BLaER1 treated with 17β-estradiol and CSF1 and Interleukin-3, amounts not matched to agents 10 nM and 100 nM (cell line): Measurements from ENCODE around the gene ANO2.

Source experiments
- H3K27ac ChIP-seq, 11 experiments: shearing (Covaris generic); formaldehyde crosslinking; 2 replicates each; pipeline ENCODE4 v1.8.1; 2022
- H3K27me3 ChIP-seq, 11 experiments: shearing (Covaris generic); formaldehyde crosslinking; 2 replicates each; pipeline ENCODE4 v1.8.1; 2022
- H3K36me3 ChIP-seq, 11 experiments: shearing (Covaris generic); formaldehyde crosslinking; 2 replicates each; pipeline ENCODE4 v1.8.1; 2022
- H3K4me1 ChIP-seq, 10 experiments: shearing (Covaris generic); formaldehyde crosslinking; 2 replicates each; pipeline ENCODE4 v1.8.1; 2022
- H3K4me2 ChIP-seq, 11 experiments: shearing (Covaris generic); formaldehyde crosslinking; 2 replicates each; pipeline ENCODE4 v1.8.1; 2022
- H3K4me3 ChIP-seq, 10 experiments: shearing (Covaris generic); formaldehyde crosslinking; 2 replicates each; pipeline ENCODE4 v1.8.1; 2022
- H3K9ac ChIP-seq, 11 experiments: shearing (Covaris generic); formaldehyde crosslinking; 2 replicates each; pipeline ENCODE4 v1.8.1; 2022
- H3K9me3 ChIP-seq, 11 experiments: shearing (Covaris generic); formaldehyde crosslinking; replicated peaks in 1 of 11; 2 replicates each; pipeline ENCODE4 v1.8.1; 2022
- H4K20me1 ChIP-seq, 11 experiments: shearing (Covaris generic); formaldehyde crosslinking; 2 replicates each; pipeline ENCODE4 v1.8.1; 2022
- Cebpa-rat ChIP-seq, 11 experiments: shearing (Covaris generic); IDR thresholded peaks; 2 replicates each; pipeline ENCODE4 v1.8.1; 2022

Gene ANO2

DNA sequence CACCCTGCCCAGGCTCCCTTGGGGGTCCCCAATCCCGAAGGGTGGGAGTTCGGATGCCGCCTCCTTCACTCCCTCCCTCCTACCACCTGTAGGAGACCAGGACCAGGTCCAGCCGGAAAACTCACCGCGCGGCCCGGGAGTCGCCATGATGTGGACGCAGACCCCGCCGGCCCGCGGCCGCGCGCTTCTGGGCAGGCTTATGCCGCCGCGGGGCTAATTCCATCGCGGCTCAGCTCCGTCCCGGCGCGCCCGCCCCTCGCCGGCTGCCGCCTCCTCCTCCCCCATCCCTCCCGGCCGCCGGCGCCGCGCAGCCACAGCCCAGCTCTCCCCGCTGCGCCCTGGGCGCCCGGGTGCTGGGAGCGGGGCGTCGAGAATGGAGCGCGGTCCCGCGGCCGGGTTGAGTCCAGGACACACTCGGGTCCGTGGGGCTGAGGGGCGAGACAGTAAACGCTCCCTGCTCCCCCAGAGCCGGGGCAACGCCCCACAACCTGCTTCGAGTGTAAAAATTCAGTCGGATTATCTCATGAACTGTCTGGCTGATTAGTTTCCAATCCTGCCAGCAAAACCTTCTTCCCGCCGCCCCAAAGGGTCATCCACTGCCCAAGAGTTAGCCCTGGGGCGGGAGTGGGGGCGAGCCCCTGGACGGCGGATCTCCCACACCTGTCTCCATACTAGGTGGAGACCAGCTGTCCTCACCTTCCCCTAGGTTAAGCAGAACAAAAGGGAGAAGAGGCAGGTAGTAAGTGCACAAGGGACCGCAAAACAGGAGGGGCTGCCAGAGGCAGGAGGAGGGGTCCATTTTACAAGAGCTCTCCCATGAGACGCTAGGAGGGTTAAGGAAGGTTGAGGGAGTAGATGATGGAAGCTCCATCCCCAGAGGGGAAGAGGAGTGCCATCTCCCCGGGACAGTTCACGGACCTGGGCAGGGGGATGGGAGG is at the start of gene ANO2:
TSS of gene ANO2 (minus strand) at position 189 of the 938 bp plus-strand sequence. CDS start at position 147, 42 bp downstream.
- no peak for TF ChIP-seq Cebpa-rat (IDR thresholded peaks at IDR 0.05)
- no peak within 1 kb of the TSS for H3K4me3 ChIP-seq
- no peak within 1 kb of the TSS for H3K27ac ChIP-seq
- H3K27me3 ChIP-seq: no peaks in the 10 kb centered on the region
- no peaks in the 10 kb centered on the region for H4K20me1 ChIP-seq
- H3K9ac ChIP-seq: no peak within 1 kb of the TSS
- peaks cover 0 to 12% (median 6%) of the 10 kb centered on the region in 11 experiments; a peak in 10 of 22 replicates for H3K9me3 ChIP-seq
- no peaks in the 10 kb centered on the region for H3K36me3 ChIP-seq
- no peak within 1 kb of the TSS for H3K4me2 ChIP-seq
- H3K4me1 ChIP-seq: peaks cover 0 to 4% (median 0%) of the 10 kb centered on the region in 10 experiments; a peak in 2 of 20 replicates

GRCh38 chr12:5989621-5990020 is 44.6 kb upstream of the ANO2 start:
- Histone ChIP-seq H3K9me3 (no peaks in the 10 kb centered on the region), H3K27ac (no peak overlapping the region), H3K27me3 (no peaks in the 10 kb centered on the region), H4K20me1 (no peaks in the 10 kb centered on the region), H3K9ac (no peak overlapping the region), H3K4me3 (no peak overlapping the region), H3K4me2 (no peak overlapping the region), H3K4me1 (no peaks in the 10 kb centered on the region), H3K36me3 (no peaks in the 10 kb centered on the region)
- no peak for TF ChIP-seq Cebpa-rat (IDR thresholded peaks at IDR 0.05)

GRCh38 chr12:5988659-5989116 is 43.6 kb upstream of the ANO2 start:
- no peaks in the 10 kb centered on the region for H3K9me3 ChIP-seq
- no peaks in the 10 kb centered on the region for H4K20me1 ChIP-seq
- H3K4me3 ChIP-seq: no peak overlapping the region
- no peaks in the 10 kb centered on the region for H3K27me3 ChIP-seq
- H3K36me3 ChIP-seq: no peaks in the 10 kb centered on the region
- H3K4me1 ChIP-seq: no peaks in the 10 kb centered on the region
- H3K9ac ChIP-seq: no peak overlapping the region; a peak in 1 of 22 replicates
- TF ChIP-seq Cebpa-rat (IDR thresholded peaks at IDR 0.05): no peak
- no peak overlapping the region; a peak in 1 of 22 replicates for H3K4me2 ChIP-seq
- no peak overlapping the region for H3K27ac ChIP-seq

GRCh38 chr12:5988088-5988487 is 43.0 kb upstream of the ANO2 start:
- Histone ChIP-seq H3K36me3 (no peaks in the 10 kb centered on the region), H3K4me1 (no peaks in the 10 kb centered on the region), H3K4me2 (no peak overlapping the region), H3K9me3 (no peaks in the 10 kb centered on the region), H3K9ac (0 out of 22 replicates have a peak overlapping the region, but pooled peaks of 1 of the 11 experiments have one; percentile 14), H3K27me3 (no peaks in the 10 kb centered on the region), H3K27ac (no peak overlapping the region), H3K4me3 (no peak overlapping the region), H4K20me1 (no peaks in the 10 kb centered on the region)
- TF ChIP-seq Cebpa-rat (IDR thresholded peaks at IDR 0.05): no peak

- H3K4me3 ChIP-seq: no peak overlapping the region
- no peak for TF ChIP-seq Cebpa-rat (IDR thresholded peaks at IDR 0.05)
- no peaks in the 10 kb centered on the region for H4K20me1 ChIP-seq
Observed at GRCh38 chr12:5987573-5987972, 42.5 kb upstream of the ANO2 start.

GRCh38 chr12:5985471-5985870 is 40.4 kb upstream of the ANO2 start:
- TF ChIP-seq Cebpa-rat (IDR thresholded peaks at IDR 0.05): no peak
- Histone ChIP-seq H3K4me3 (no peak overlapping the region), H3K4me1 (no peaks in the 10 kb centered on the region), H3K9me3 (no peaks in the 10 kb centered on the region; a peak in 1 of 22 replicates), H3K27ac (no peak overlapping the region), H4K20me1 (no peaks in the 10 kb centered on the region), H3K9ac (no peak overlapping the region), H3K36me3 (no peaks in the 10 kb centered on the region), H3K4me2 (no peak overlapping the region), H3K27me3 (no peaks in the 10 kb centered on the region)

More at GRCh38 chr12:5987573-5987972, 42.5 kb upstream of the ANO2 start:
- no peaks in the 10 kb centered on the region for H3K4me1 ChIP-seq
- no peaks in the 10 kb centered on the region for H3K36me3 ChIP-seq
- no peak overlapping the region for H3K4me2 ChIP-seq
- 0 out of 22 replicates have a peak overlapping the region, but pooled peaks of 1 of the 11 experiments have one; percentile 14 for H3K9ac ChIP-seq
- no peaks in the 10 kb centered on the region for H3K27me3 ChIP-seq
- no peaks in the 10 kb centered on the region for H3K9me3 ChIP-seq
- no peak overlapping the region for H3K27ac ChIP-seq

DNA sequence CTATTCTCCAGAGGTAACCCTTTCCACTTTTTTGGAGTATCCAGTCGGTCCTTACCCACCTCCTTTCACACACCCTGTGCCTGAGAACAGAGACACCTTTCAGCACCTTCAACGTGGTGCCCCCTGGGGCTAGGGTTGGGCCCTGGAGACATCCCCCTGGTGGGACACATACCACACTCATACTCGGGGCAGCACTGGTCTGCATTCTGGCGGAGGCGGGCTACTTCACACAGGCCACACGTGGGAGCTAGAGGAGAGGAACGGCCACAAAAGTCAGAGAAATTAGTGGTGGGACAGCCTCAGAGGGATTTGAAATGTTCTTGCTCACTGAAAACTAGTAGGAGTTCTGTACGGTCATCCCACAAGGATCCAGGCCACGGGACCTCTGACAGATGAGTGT is 39.8 kb upstream of the ANO2 start:
- no peak overlapping the region for H3K27ac ChIP-seq
- H3K27me3 ChIP-seq: no peaks in the 10 kb centered on the region
- H3K9me3 ChIP-seq: no peaks in the 10 kb centered on the region; a peak in 1 of 22 replicates
- no peak overlapping the region for H3K9ac ChIP-seq
- no peak overlapping the region for H3K4me3 ChIP-seq
- no peaks in the 10 kb centered on the region for H3K4me1 ChIP-seq
- H3K36me3 ChIP-seq: no peaks in the 10 kb centered on the region
- TF ChIP-seq Cebpa-rat (IDR thresholded peaks at IDR 0.05): no peak
- no peak overlapping the region for H3K4me2 ChIP-seq
- no peaks in the 10 kb centered on the region for H4K20me1 ChIP-seq

DNA sequence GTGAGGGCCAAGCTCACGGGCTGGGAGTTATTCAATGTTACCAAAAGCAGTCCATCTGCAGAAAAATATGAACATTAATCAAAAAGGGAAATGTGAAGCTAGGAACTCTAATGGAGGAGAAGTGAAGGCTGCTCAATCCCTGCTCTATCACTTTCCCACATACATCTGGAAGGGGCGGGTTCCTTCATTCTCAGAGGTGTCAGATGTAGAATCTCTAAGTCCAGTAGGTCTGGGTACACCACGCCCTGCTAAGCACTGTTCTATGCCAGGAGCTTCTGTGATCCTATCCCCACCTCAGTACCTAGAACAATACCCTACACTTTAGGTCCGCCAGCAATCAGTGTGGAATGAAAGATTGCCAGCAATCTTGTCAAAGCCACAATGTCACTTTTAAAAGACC is 37.0 kb upstream of the ANO2 start:
- H3K4me3 ChIP-seq: no peak overlapping the region
- no peaks in the 10 kb centered on the region for H3K27me3 ChIP-seq

GRCh38 chr12:5977556-5977955 is 32.5 kb upstream of the ANO2 start:
- no peaks in the 10 kb centered on the region for H4K20me1 ChIP-seq
- H3K9me3 ChIP-seq: peaks cover 0 to 10% (median 5%) of the 10 kb centered on the region in 11 experiments; a peak in 6 of 22 replicates
- no peaks in the 10 kb centered on the region for H3K27me3 ChIP-seq
- no peak overlapping the region for H3K4me3 ChIP-seq
- no peak overlapping the region for H3K4me2 ChIP-seq
- H3K4me1 ChIP-seq: peaks cover 0 to 10% (median 3%) of the 10 kb centered on the region in 10 experiments; a peak in 7 of 20 replicates
- TF ChIP-seq Cebpa-rat (IDR thresholded peaks at IDR 0.05): no peak
- H3K27ac ChIP-seq: no peak overlapping the region
- no peak overlapping the region for H3K9ac ChIP-seq
- no peaks in the 10 kb centered on the region for H3K36me3 ChIP-seq

More for the DNA sequence above, 37.0 kb upstream of the ANO2 start:
- Histone ChIP-seq H4K20me1 (no peaks in the 10 kb centered on the region), H3K9ac (no peak overlapping the region), H3K4me1 (no peaks in the 10 kb centered on the region), H3K36me3 (no peaks in the 10 kb centered on the region), H3K4me2 (no peak overlapping the region), H3K9me3 (peaks cover 0 to 10% (median 5%) of the 10 kb centered on the region in 11 experiments; a peak in 6 of 22 replicates), H3K27ac (no peak overlapping the region)
- TF ChIP-seq Cebpa-rat (IDR thresholded peaks at IDR 0.05): no peak
